AG08395 (cell line): Measurements from ENCODE around the gene GATB.

Experiments used
- DNase-seq: peaks from one replicate; pipeline ENCODE4 v3.0.0; 2012; ENCODE audit warnings: mixed read lengths, low spot score

The GATB gene, protein sequence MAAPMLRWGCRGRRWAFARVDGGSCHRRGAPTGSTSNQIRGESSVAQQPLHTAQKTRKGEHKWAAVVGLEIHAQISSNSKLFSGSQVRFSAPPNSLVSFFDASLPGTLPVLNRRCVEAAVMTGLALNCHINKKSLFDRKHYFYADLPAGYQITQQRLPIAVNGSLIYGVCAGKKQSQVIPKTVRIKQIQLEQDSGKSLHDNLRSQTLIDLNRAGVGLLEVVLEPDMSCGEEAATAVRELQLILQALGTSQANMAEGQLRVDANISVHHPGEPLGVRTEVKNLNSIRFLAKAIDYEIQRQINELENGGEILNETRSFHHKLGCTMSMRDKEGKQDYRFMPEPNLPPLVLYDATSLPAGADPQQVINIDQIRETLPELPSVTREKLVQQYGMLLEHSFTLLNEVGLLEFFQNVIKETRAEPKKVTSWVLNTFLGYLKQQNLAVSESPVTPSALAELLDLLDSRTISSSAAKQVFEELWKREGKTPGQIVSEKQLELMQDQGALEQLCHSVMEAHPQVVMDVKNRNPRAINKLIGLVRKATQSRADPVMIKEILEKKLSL

DNA sequence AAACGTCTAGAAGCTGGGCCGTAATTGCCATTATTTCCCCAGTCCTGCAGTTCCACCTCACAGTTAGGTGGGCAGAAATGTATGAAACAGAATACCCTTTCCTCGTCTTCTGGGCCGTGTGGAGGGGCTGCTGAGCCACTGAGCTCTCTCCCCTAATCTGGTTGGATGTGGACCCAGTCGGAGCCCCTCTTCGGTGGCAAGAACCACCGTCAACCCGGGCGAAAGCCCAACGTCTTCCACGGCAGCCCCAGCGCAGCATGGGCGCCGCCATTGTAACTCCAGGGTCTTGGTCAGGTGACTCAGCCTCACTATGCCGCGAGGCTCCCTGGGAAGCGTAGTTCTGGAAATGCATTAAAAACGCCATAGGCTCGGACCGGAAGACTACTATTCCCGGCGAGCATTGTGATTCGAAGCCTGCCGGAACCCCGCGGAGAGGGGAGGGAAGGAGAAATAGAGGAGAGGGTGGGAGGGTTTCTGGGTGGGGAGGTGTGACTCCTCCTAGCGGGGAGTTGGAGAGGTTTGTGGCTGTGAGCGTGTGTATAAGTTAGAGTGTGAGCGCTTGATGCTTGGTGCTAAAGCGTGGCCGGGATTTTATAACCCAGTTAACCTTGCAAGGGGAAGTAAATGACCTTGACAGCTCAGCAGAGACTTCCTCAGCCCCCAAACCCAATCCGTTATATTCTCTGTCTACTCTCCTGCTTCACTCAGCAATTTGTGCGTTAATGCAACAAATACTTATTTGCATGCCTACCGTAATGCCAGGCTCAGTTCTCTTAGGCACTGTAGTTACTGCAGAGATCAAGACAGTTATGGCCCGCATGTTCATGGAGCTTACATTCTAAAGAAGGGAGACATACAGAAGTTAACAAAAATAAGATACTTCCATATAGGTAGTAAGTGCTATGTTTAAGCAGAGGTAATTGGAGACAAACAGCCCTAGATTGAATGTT lies at the start of gene GATB:
Gene GATB (minus strand): TSS at position 296 of the 950 bp plus-strand sequence. CDS start 25 bp downstream, at position 271.
- DNase-seq = peak; percentile 97

DNA sequence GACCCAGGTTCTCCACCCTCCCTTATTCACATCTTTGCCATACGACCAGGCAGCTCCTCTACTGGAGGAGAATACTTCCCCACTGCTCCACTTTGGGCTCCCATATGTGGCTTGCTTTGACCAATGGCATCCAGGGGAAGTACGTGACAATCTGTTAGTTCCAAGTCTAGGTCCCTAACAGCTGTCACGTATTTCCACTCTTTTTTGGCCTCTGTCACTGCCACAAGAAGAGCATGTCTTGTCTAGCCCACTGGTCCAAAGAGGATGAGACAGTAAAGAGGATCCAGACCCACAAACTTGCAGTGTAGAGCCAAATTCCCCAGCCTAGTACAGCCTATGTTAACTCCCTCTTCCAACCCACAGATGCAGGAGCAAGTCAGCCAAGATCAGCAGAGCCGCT lies 49.7 kb upstream of the GATB start:
- DNase-seq = no peak

DNA sequence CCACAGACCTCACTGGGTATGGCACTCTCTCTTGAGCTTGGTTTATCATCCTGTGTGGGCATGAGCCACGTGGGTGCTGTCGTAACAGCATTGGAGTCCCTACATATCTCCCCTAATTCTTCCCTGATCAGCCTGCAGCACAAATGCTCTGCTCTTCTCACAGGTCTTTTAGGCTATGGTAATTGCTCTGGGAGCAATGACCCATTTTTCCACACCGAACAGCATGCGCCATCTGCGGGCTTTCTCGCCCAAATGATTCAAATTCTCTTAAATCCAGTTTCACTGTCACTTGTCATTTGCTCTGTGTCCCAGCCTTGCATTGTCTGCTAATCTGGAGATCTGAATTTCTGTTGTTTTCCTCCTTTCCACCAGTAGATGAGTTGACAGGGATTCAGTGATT lies 48.9 kb upstream of the GATB start:
- DNase-seq = no peak

- DNase-seq = no peak
Observed at GRCh38 chr4:151808542-151808941, 47.7 kb upstream of the GATB start.

GRCh38 chr4:151808120-151808529 lies 47.3 kb upstream of the GATB start:
- peak; percentile 34 for DNase-seq

DNA sequence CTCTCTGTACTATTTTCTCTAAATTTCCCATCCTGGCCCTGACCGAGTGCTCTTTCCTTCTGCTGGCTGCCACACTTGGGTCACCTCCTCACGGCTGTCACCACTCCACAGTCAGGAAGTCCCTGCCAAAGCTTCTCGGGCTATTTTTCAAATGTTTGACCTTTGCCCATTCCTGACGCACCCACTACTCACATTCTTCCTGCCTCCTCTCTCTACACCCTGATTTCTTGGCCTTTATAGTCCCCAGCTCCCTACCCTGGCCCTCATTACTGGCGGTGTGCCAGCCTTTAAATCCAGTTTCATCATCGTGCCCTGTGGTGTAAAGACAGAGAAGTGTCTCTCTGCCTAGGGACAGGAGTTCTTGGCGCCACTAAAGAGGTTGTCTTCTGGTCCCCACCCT lies 46.4 kb upstream of the GATB start:
- no peak for DNase-seq

DNA sequence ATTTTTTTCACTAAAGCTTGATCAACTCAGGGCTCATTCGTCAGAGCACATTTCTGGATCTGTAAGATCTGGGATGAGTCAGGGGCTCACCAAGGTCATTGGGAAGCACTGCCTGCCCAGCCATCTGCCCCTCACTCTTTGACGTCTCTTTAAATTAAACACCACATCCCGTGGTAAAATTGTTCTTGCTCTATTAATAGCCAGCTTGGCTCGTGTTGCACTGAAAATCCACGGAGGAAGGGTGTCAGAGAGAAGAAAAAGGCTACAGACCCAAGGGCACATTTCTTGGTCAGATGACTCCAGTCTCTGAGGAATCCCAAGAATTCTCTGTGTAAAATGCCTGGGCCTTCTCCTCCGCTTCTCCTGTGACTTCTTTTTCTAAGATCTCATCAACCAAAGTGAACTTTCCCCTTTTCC lies 45.7 kb upstream of the GATB start:
- DNase-seq = peak; percentile 80

GRCh38 chr4:151804821-151805220 lies 44.0 kb upstream of the GATB start:
- DNase-seq = no peak

DNA sequence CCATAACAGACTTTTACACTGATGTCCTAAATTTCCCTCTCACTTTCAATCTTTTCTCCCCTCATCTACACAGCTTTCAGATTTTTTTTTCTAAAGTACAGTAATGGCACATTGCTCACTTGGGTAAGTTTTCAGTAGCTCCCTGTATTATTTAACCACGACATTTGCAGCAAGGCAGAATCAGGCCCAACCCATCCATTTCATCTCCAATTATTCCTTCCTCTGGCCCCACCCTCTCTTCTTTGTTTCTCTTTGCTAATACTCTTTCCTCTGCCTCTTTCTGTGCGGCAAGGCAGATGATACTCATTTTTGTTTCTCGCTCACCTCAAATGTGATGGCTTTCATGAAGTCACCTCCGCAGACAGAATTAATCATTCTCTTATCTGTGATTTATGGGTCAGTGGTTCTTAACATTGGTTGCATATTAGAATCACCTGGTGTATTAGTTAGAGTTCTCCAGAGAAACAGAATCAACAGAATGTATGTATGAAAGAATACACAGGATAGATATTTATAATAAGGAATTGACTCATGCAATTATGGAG lies 43.4 kb upstream of the GATB start:
- no peak for DNase-seq

- DNase-seq = no peak
Observed at GRCh38 chr4:151803246-151803645, 42.4 kb upstream of the GATB start.

DNA sequence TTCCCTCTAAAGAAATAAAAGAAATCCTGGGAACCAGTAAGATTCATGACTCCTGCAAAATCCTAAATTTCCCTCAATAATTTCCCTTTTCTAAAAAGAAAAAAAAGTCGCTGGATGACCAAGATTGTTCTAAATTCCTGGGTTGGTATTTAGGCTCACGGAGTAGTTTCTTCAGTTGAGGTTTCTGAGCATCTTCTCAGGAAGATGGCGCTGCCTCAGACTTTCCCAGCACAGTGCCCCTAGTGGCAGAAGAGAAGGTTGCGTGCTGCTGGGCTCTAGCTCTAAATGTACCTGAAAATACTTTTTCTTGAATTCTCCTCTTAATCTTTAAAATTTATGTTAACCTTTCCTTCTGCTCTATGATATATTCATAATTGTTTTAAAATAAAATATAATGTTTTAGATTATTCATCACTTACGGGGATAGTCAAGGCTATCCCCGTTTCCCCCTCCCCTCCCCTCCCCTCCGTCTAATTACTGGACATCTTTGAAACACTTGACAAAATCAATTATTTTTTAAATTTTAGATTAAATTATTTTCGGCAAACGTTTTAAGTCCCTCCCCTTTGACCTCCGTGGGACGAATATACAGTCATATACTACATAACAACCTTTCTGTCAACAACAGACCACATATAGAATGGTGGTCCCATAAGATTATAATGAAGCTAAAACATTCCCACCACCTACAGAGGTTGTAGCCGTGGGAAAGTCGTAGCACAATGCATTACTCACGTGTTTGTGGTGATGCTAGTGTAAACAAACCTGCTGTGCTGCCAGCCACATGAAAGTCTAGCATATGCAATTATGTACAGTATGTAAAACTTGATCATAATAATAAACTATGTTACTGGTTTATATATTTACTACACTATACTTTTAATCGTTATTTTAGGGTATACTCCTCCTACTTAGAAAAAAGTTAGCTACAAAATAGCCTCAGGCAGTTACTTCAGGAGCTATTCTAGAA lies 41.0 kb upstream of the GATB start:
- DNase-seq = no peak

DNA sequence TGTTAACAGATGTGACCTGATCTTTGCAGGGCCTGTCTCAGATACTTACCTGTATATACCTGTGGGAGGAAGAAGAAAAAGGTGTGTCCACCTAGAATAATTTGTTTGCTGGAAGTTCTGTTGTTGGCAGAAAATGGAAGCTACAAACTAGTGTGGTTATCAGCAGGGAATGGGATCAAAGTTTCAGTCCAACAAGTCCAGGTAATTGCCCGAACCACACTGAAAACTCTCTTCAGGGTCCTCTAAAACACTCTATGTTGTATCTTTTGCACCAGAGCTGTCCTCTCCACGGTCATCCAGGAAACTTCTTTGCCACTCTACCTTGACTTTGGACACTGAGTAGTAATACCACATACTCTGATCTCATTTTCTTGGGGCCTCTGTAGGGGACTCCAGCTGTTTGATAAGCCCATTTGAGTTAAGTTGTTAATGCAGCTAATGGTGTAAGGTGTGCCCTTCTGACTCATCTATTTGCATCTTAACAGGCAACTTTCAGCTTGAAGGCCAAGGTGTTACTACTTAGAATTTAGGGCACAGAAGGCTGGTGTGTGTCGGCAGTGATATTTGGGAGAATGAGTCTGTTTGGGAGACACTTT lies 38.7 kb upstream of the GATB start:
- DNase-seq = no peak

GRCh38 chr4:151798678-151799416 lies 38.0 kb upstream of the GATB start:
- peak; percentile 19 for DNase-seq

DNA sequence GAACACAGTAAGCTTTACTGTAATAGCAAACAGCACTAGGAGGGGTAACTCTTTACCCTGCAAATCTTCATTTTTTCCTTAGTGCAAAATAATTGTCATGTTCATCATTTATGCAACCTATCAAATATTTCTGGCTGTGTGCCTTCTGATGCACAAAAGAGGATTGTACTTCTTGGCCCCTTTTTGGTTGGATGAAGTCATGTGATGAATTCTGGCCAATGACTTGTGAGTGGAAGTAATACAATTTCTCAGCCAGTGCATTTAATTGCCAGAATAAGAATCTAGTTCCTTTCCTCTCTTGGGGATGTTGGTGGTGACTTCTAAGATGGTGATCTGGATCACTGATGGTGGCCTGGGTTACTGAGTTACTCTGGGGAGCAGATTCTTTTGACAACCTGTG lies 37.0 kb upstream of the GATB start:
- no peak for DNase-seq

DNA sequence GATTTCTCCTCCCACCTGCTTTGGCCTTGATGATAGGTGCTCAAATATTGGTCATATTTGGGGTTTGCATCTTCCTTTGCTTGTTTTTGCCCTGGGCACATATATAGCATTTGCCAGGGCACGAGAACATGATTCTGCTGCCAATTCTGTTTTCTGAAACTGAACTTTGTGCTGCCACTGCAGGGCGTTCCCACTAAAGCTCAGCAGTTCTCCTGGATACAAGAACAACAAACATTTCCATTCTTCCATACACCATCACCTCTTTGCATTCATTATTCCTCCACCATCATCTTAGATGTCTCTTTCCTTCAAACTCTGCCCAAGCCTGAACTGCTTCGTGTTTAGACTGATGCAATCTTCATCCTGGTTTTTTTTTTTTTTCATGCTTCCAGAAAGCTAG lies 36.3 kb upstream of the GATB start:
- peak; percentile 6 for DNase-seq

DNA sequence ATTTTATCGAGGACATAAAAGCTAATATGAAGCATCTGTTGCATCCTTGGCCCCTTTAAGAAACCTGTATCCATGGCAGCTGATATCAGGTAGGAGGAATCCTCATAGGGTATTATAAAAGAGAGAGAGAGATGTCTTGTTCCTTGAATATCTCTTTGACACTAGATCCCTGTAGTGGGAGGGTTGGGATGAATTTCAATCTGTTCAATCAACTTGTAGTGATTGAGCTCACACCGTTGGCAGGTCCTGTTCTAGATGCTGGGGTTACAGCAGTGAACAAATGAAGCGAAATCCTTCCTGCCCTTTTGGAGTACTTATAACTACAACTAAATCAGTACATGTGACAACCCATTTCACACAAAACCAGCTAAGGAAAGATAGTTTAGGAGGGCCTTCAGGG lies 35.3 kb upstream of the GATB start:
- DNase-seq = no peak

- no peak for DNase-seq
Observed at GRCh38 chr4:151792995-151793394, 32.2 kb upstream of the GATB start.

- DNase-seq = no peak
Observed at GRCh38 chr4:151792530-151792929, 31.7 kb upstream of the GATB start.

DNA sequence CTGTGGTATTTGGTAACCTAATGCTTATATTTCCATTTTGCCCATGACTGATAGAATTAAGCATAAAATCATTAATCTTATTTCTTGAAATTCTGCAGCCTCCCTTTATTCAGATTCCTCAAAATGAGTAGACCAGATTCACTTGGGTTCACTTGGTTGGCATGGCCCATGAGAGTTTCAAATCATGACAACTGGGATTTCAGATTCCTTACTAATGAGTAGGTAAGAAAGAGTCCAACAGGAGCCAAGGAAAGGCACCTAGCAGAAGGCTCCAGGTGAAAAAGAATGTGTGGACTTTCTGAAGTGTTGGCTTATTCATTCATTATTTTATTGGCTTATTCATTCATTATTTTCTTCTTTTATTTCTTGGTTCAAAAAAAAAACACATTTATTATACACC lies 27.2 kb upstream of the GATB start:
- DNase-seq = no peak

- DNase-seq = no peak
Observed at GRCh38 chr4:151786158-151786495, 25.3 kb upstream of the GATB start.
